HepG2 (cell line): Measurements from ENCODE around the gene FASTKD2.

Experiments used
- JUND ChIP-seq: sonication (generic); formaldehyde crosslinking; IDR thresholded peaks from 2 replicates; pipeline ENCODE4 v1.8.0; 2022; ENCODE audit warnings: mild to moderate bottlenecking, missing genetic modification reagents
- TEAD3 ChIP-seq: optimal IDR thresholded peaks from 2 replicates; pipeline ENCODE3; 2016; ENCODE audit warnings: borderline replicate concordance
- TF ChIP-seq, protein P1 (sequence below): sonication (generic); formaldehyde crosslinking; IDR thresholded peaks from 2 replicates; pipeline ENCODE4 v1.5.0; 2020; ENCODE audit warnings: mild to moderate bottlenecking, missing genetic modification reagents, moderate library complexity

DNA sequence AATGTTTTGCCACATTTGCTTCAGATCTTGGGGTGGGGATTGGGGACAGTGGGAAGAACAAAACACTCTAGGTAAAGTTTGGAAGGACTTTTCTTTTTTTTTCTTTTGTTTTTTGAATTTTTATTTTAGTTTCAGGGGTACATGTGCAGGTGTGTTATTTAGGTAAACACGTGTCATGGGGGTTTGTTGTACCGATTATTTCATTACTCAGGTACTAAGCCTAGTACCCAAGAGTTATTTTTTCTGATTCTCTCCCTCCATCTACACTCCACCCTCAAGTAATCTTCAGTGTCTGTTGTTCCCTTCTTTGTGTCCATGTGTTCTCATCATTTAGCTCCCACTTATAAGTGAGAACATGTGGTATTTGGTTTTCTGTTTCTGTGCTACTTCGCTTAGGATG, 73.3 kb downstream of the FASTKD2 start:
- TF ChIP-seq, protein P1, sequence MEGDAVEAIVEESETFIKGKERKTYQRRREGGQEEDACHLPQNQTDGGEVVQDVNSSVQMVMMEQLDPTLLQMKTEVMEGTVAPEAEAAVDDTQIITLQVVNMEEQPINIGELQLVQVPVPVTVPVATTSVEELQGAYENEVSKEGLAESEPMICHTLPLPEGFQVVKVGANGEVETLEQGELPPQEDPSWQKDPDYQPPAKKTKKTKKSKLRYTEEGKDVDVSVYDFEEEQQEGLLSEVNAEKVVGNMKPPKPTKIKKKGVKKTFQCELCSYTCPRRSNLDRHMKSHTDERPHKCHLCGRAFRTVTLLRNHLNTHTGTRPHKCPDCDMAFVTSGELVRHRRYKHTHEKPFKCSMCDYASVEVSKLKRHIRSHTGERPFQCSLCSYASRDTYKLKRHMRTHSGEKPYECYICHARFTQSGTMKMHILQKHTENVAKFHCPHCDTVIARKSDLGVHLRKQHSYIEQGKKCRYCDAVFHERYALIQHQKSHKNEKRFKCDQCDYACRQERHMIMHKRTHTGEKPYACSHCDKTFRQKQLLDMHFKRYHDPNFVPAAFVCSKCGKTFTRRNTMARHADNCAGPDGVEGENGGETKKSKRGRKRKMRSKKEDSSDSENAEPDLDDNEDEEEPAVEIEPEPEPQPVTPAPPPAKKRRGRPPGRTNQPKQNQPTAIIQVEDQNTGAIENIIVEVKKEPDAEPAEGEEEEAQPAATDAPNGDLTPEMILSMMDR (CRISPR knock-in tag): no peak
- TF ChIP-seq JUND (no peak), TEAD3 (CRISPR knock-in tag) (no peak)
